ENCODE data around the gene PXDC1.

DNA sequence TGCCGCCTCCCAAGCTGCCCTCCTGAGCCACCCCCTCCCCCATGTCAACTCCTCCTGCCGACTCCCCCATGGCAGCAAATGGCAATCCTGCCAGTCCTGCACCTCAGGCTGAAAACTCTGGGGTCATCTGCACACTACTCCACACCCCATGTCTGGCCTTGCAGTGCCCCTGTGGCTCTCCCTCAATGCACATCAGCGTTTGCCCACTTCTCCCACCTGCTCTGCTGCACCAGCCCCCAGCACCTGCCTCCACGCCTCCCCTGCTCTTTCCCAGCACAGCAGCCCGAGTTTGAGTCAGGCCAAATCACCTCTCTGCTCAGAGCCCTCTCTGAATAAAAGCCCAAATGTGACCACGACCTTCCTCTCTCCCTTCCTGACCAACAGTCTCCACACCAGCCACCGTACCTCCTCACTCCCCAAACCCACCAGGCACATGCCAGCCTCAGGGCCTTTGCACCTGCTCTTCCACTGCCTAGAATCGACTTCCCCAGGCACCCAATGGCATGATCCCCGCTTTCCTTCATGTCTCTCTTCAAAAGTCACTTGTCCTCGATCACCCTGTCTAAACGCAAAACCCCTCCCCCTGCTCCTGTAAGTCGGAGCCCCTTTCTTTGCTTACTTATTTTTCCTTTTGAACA, 4.3 kb downstream of the PXDC1 start:
- TF ChIP-seq, protein P1, sequence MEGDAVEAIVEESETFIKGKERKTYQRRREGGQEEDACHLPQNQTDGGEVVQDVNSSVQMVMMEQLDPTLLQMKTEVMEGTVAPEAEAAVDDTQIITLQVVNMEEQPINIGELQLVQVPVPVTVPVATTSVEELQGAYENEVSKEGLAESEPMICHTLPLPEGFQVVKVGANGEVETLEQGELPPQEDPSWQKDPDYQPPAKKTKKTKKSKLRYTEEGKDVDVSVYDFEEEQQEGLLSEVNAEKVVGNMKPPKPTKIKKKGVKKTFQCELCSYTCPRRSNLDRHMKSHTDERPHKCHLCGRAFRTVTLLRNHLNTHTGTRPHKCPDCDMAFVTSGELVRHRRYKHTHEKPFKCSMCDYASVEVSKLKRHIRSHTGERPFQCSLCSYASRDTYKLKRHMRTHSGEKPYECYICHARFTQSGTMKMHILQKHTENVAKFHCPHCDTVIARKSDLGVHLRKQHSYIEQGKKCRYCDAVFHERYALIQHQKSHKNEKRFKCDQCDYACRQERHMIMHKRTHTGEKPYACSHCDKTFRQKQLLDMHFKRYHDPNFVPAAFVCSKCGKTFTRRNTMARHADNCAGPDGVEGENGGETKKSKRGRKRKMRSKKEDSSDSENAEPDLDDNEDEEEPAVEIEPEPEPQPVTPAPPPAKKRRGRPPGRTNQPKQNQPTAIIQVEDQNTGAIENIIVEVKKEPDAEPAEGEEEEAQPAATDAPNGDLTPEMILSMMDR (IDR thresholded peaks at IDR 0.05): no peak
- TF ChIP-seq POLR2A (IDR thresholded peaks at IDR 0.05): no peak

All from lower leg skin (tissue), 3 donors.